ENCODE measurements around the gene TLE4.

TLE4 gene

GRCh38 chr9:79663878-79664277, 92.1 kb downstream of the TLE4 start:
- Histone ChIP-seq H3K4me3 (replicated peaks; ENCODE audit: insufficient read depth, low read length) (no peak overlapping the region), H3K27ac (replicated peaks) (no peak overlapping the region), H3K27me3 (ENCODE audit: insufficient read depth, poor library complexity, severe bottlenecking) (no peaks in the 10 kb centered on the region)
- no peak for TF ChIP-seq CTCF (IDR thresholded peaks at IDR 0.05; ENCODE audit: insufficient read depth, low read length)
- TF ChIP-seq GABPA (IDR thresholded peaks at IDR 0.05; ENCODE audit: low read depth) = no peak
- TF ChIP-seq REST (IDR thresholded peaks at IDR 0.05; ENCODE audit: insufficient replicate concordance, low read depth) = no peak
- no peak for TF ChIP-seq POLR2AphosphoS5 (IDR thresholded peaks at IDR 0.05; ENCODE audit: low read depth)
- no peak for TF ChIP-seq SPI1 (IDR thresholded peaks at IDR 0.05; ENCODE audit: borderline replicate concordance, low read depth)
- DNase-seq (ENCODE audit: low read depth in 1 of 2, low spot score in 1 of 2) = no peak

GRCh38 chr9:79664375-79664831, 92.6 kb downstream of the TLE4 start:
- no peak overlapping the region for H3K27ac ChIP-seq (replicated peaks)
- no peak overlapping the region for H3K4me3 ChIP-seq (replicated peaks; ENCODE audit: insufficient read depth, low read length)
- no peak for DNase-seq (ENCODE audit: low read depth in 1 of 2, low spot score in 1 of 2)
- TF ChIP-seq GABPA (IDR thresholded peaks at IDR 0.05; ENCODE audit: low read depth) = no peak
- H3K27me3 ChIP-seq (ENCODE audit: insufficient read depth, poor library complexity, severe bottlenecking) = no peaks in the 10 kb centered on the region

GRCh38 chr9:79665369-79665768, 93.6 kb downstream of the TLE4 start:
- TF ChIP-seq POLR2AphosphoS5 (IDR thresholded peaks at IDR 0.05; ENCODE audit: low read depth) (no peak), SPI1 (IDR thresholded peaks at IDR 0.05; ENCODE audit: borderline replicate concordance, low read depth) (no peak), GABPA (IDR thresholded peaks at IDR 0.05; ENCODE audit: low read depth) (no peak), REST (IDR thresholded peaks at IDR 0.05; ENCODE audit: insufficient replicate concordance, low read depth) (no peak)
- no peak overlapping the region for H3K4me3 ChIP-seq (replicated peaks; ENCODE audit: insufficient read depth, low read length)
- no peaks in the 10 kb centered on the region for H3K27me3 ChIP-seq (ENCODE audit: insufficient read depth, poor library complexity, severe bottlenecking)
- no peak overlapping the region for H3K27ac ChIP-seq (replicated peaks)
- DNase-seq (ENCODE audit: low read depth in 1 of 2, low spot score in 1 of 2) = no peak

- Histone ChIP-seq H3K27ac (replicated peaks) (no peak overlapping the region), H3K4me3 (replicated peaks; ENCODE audit: insufficient read depth, low read length) (no peak overlapping the region), H3K27me3 (ENCODE audit: insufficient read depth, poor library complexity, severe bottlenecking) (no peaks in the 10 kb centered on the region)
- TF ChIP-seq CTCF (IDR thresholded peaks at IDR 0.05; ENCODE audit: insufficient read depth, low read length) (no peak), REST (IDR thresholded peaks at IDR 0.05; ENCODE audit: insufficient replicate concordance, low read depth) (no peak), POLR2AphosphoS5 (IDR thresholded peaks at IDR 0.05; ENCODE audit: low read depth) (no peak), GABPA (IDR thresholded peaks at IDR 0.05; ENCODE audit: low read depth) (no peak), SPI1 (IDR thresholded peaks at IDR 0.05; ENCODE audit: borderline replicate concordance, low read depth) (no peak)
- no peak for DNase-seq (ENCODE audit: low read depth in 1 of 2, low spot score in 1 of 2)
Measured at GRCh38 chr9:79665931-79666330, 94.2 kb downstream of the TLE4 start.

Measured in HL-60 (cell line).